Measurements from ENCODE around the gene METTL13. TPM values are rescaled to one million over a fixed set of nuclear protein-coding genes. Genes with fewer than 3 reads are reported as not detected.
A peak's percentile ranks its signal among the peaks of the same experiment; 100 is the strongest.

METTL13 gene
- total RNA-seq, 2 experiments from 2014 or later = 6.5 to 7.9 TPM

DNA sequence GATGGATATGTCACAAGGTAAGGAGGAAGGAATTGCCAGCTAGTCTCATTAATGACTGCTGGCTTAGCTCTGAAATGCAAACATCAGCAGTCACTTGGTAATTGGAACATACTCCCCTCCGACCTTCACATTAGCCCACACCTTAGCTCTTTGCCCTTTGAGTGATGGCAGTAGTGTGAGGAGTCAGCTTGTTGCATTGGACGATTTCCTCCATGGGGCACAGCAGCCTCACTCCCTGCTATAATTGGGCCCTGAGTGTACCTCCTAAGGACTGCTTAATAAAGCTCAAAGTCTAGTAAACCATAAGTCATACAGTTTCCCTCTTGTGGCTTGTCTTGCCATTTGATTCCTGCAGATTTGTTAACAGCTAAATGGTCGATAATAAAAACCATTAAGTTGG lies 19.4 kb downstream of the METTL13 start:
- Mint-ChIP-seq H3K27me3 (no peaks in the 10 kb centered on the region), H3K27ac (no peak overlapping the region), H3K4me3 (no peak overlapping the region), H3K36me3 (ENCODE audit: low read depth) (peaks cover 27% of the 10 kb centered on the region), H3K4me1 (ENCODE audit: low read depth) (peaks cover 6% of the 10 kb centered on the region), H3K9me3 (no peaks in the 10 kb centered on the region)
- Histone ChIP-seq H3K27me3 (ENCODE audit: control insufficient read depth in 1 of 2, insufficient read depth in 2 of 2, low read length in 2 of 2) (no peaks in the 10 kb centered on the region), H3K27ac (ENCODE audit: low read depth in 1 of 2, low read length in 2 of 2) (no peak overlapping the region), H3K4me3 (ENCODE audit: low read length) (no peak overlapping the region), H3K36me3 (ENCODE audit: insufficient read depth, low read length) (peaks cover 30% of the 10 kb centered on the region), H3K4me1 (ENCODE audit: insufficient read depth, low read length) (no peaks in the 10 kb centered on the region), H3K9me3 (ENCODE audit: control insufficient read depth in 1 of 2, insufficient read depth in 1 of 2, low read length in 2 of 2) (no peaks in the 10 kb centered on the region)
- ChIA-PET CTCF (interaction anchor here (0.7 kb wide), 1 partner anchor 41 kb away, joined by 3 read pairs; the partner anchor contains the start of gene DNM3), POLR2A (interaction anchor here (1.1 to 1.8 kb wide), 3 partner anchors 15 to 59 kb away, joined by 3 to 7 read pairs (median 5); partner anchors contain the start of genes METTL13 and VAMP4)
- TF ChIP-seq, protein P1, sequence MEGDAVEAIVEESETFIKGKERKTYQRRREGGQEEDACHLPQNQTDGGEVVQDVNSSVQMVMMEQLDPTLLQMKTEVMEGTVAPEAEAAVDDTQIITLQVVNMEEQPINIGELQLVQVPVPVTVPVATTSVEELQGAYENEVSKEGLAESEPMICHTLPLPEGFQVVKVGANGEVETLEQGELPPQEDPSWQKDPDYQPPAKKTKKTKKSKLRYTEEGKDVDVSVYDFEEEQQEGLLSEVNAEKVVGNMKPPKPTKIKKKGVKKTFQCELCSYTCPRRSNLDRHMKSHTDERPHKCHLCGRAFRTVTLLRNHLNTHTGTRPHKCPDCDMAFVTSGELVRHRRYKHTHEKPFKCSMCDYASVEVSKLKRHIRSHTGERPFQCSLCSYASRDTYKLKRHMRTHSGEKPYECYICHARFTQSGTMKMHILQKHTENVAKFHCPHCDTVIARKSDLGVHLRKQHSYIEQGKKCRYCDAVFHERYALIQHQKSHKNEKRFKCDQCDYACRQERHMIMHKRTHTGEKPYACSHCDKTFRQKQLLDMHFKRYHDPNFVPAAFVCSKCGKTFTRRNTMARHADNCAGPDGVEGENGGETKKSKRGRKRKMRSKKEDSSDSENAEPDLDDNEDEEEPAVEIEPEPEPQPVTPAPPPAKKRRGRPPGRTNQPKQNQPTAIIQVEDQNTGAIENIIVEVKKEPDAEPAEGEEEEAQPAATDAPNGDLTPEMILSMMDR (IDR thresholded peaks at IDR 0.05) = no peak
- DNase-seq (no peak), ATAC-seq (ENCODE audit: poor library complexity) (no peak)
- intact Hi-C loops (cut with DNase I, micrococcal nuclease) = loop anchor here (1.0 to 5.0 kb wide), 2 partner anchors 184 to 641 kb away; partner anchors contain the start of gene PIGC (in 2 of the 2)

DNA sequence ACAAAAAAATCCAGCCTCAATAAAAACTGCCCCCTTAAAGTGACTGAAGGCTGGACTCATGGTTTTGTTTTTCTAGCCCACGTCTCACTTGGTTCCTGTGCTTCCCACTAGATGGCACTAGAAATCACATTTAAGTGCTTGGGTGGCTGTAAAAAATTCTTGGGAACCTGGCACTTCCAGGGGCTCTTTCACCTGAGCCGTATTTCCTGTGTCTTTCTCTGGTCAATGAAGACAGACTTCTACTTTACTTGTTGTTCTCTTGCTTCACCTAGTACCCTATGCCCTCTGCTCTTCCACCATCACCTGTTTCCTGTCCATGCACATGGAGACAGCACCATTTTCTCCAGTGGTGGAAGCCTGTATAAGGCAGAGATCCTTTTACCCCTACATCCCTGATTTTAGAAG lies 20.0 kb downstream of the METTL13 start:
- Histone ChIP-seq H3K9me3 (ENCODE audit: control insufficient read depth in 1 of 2, insufficient read depth in 1 of 2, low read length in 2 of 2) (no peaks in the 10 kb centered on the region), H3K4me3 (ENCODE audit: low read length) (no peak overlapping the region), H3K27me3 (ENCODE audit: control insufficient read depth in 1 of 2, insufficient read depth in 2 of 2, low read length in 2 of 2) (no peaks in the 10 kb centered on the region), H3K27ac (ENCODE audit: low read depth in 1 of 2, low read length in 2 of 2) (no peak overlapping the region), H3K4me1 (ENCODE audit: insufficient read depth, low read length) (no peaks in the 10 kb centered on the region), H3K36me3 (ENCODE audit: insufficient read depth, low read length) (peaks cover 24% of the 10 kb centered on the region)
- Mint-ChIP-seq H3K27ac (no peak overlapping the region), H3K4me1 (ENCODE audit: low read depth) (peaks cover 6% of the 10 kb centered on the region), H3K27me3 (no peaks in the 10 kb centered on the region), H3K9me3 (no peaks in the 10 kb centered on the region), H3K4me3 (no peak overlapping the region), H3K36me3 (ENCODE audit: low read depth) (peaks cover 20% of the 10 kb centered on the region)
- TF ChIP-seq, protein P1 (IDR thresholded peaks at IDR 0.05) = peak; percentile 64
- CTCF ChIA-PET = interaction anchor here (1.0 kb wide), 1 partner anchor 184 kb away, joined by 3 read pairs; no protein-coding TSS in a partner anchor
- POLR2A ChIA-PET = interaction anchor here (1.0 to 1.8 kb wide), 3 partner anchors 16 to 182 kb away, joined by 3 to 5 read pairs (median 3); partner anchors contain the start of gene METTL13
- ATAC-seq (ENCODE audit: poor library complexity) = no peak
- intact Hi-C loops (cut with DNase I, micrococcal nuclease) = loop anchor here (1.0 to 5.0 kb wide), 2 partner anchors 184 to 641 kb away; partner anchors contain the start of gene PIGC (in 2 of the 2)
- DNase-seq = peak in 4 of 14 experiments; percentile 18 to 55 (median 44)

DNA sequence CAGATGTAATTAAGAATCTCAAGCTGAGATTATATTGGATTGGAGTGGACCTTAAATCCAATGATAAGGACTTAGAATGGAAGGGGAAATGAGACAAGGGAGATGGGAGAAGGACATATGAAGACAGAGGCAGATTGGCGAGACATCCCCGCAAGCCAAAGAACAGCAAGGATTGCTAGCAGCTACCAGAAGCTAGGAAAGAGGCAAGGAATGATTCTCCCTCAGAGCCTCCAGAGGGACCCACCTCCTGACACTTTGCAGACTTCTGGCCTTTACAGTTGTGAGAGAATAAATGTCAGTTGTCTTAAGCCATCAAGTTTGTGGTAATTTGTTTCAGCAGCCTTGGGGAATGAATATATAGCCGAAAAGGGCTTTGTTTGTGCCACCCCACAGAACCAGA lies 20.7 kb downstream of the METTL13 start:
- CTCF ChIA-PET = interaction anchor here (1.0 kb wide), 1 partner anchor 183 kb away, joined by 3 read pairs; no protein-coding TSS in a partner anchor
- H3K4me1 Mint-ChIP-seq (ENCODE audit: low read depth) = peaks cover 6% of the 10 kb centered on the region
- intact Hi-C loops (cut with DNase I, micrococcal nuclease) = loop anchor here (5.0 kb wide), 1 partner anchor 640 kb away; the partner anchor contains the start of gene PIGC (in 2 of the 2)
- DNase-seq (no peak), ATAC-seq (ENCODE audit: poor library complexity) (no peak)
- H3K27me3 ChIP-seq (ENCODE audit: control insufficient read depth in 1 of 2, insufficient read depth in 2 of 2, low read length in 2 of 2) = no peaks in the 10 kb centered on the region
- TF ChIP-seq, protein P1 (IDR thresholded peaks at IDR 0.05) = no peak
- no peaks in the 10 kb centered on the region for H3K4me1 ChIP-seq (ENCODE audit: insufficient read depth, low read length)
- H3K27me3 Mint-ChIP-seq = no peaks in the 10 kb centered on the region
- H3K36me3 Mint-ChIP-seq (ENCODE audit: low read depth) = peaks cover 13% of the 10 kb centered on the region
- no peaks in the 10 kb centered on the region for H3K9me3 Mint-ChIP-seq
- POLR2A ChIA-PET = interaction anchor here (1.0 to 1.8 kb wide), 2 partner anchors 21 to 181 kb away, joined by 3 to 5 read pairs; partner anchors contain the start of gene METTL13
- H3K4me3 ChIP-seq (ENCODE audit: low read length) = no peak overlapping the region
- H3K27ac ChIP-seq (ENCODE audit: low read depth in 1 of 2, low read length in 2 of 2) = no peak overlapping the region
- no peak overlapping the region for H3K27ac Mint-ChIP-seq
- H3K36me3 ChIP-seq (ENCODE audit: insufficient read depth, low read length) = peaks cover 17% of the 10 kb centered on the region
- no peaks in the 10 kb centered on the region for H3K9me3 ChIP-seq (ENCODE audit: control insufficient read depth in 1 of 2, insufficient read depth in 1 of 2, low read length in 2 of 2)
- H3K4me3 Mint-ChIP-seq = no peak overlapping the region
